SK-N-SH (cell line): ENCODE data around the gene SLC7A5. TPM values are rescaled to one million over a fixed set of nuclear protein-coding genes. Genes with fewer than 3 reads are reported as not detected.

Experiments used
- CTCF ChIA-PET: fragments of 300-600, 350-600 bp; formaldehyde crosslinking; extraction: SDS; loops from one replicate; lab custom pipeline; 2021; lab: Yijun Ruan, JAX
- POLR2A ChIA-PET: fragments of 350-600 bp; sonication (Branson Sonifier 250); formaldehyde crosslinking; extraction: SDS; loops from one replicate; lab custom pipeline; 2020; ENCODE audit warnings: antibody characterized with exemption, inconsistent platforms; lab: Yijun Ruan, JAX
- DNase-seq: peaks from one replicate; pipeline ENCODE4 v3.0.0; 2012
- H2AFZ ChIP-seq: fragments of 200-600 bp; sonication (generic); 2 replicates; pipeline ENCODE4 v1.8.1; 2016; ENCODE audit warnings: antibody characterized with exemption, mild to moderate bottlenecking, low read depth
- H3F3A ChIP-seq: fragments of 200-600 bp; sonication (generic); replicated peaks from 2 replicates; pipeline ENCODE3; 2016; ENCODE audit warnings: antibody characterized with exemption, mild to moderate bottlenecking; ENCODE audit not compliant: insufficient read depth
- H3K27ac ChIP-seq, 2 experiments: fragments of 200-500 bp in 1 of 2; fragments of 200-600 bp in 1 of 2; sonication (Bioruptor generic) in 1 of 2; sonication (generic), shearing (Covaris generic) in 1 of 2; 2 replicates each; pipeline versions ENCODE4 v1.5.1 to v1.6.1; 2014 to 2016; ENCODE audit warnings: low read depth in 2 of 2, inconsistent platforms in 1 of 2, low read length in 1 of 2, mild to moderate bottlenecking in 1 of 2, mixed read lengths in 1 of 2
- H3K27me3 ChIP-seq: fragments of 200-600 bp; sonication (generic), shearing (Covaris generic); 2 replicates; pipeline ENCODE4 v1.6.1; 2016; ENCODE audit warnings: mixed run types; ENCODE audit not compliant: insufficient read depth
- H3K36me3 ChIP-seq, 2 experiments: fragments of 200-500 bp in 1 of 2; fragments of 200-600 bp in 1 of 2; sonication (Bioruptor generic) in 1 of 2; sonication (generic) in 1 of 2; replicated peaks in 1 of 2; 2 replicates each; pipeline versions ENCODE3 to v1.5.1; 2014 to 2016; ENCODE audit warnings: low read length in 1 of 2, mild to moderate bottlenecking in 1 of 2; ENCODE audit not compliant: insufficient read depth in 2 of 2, control insufficient read depth in 1 of 2
- H3K4me1 ChIP-seq, 2 experiments: fragments of 200-500 bp in 1 of 2; fragments of 200-600 bp in 1 of 2; sonication (Bioruptor generic) in 1 of 2; sonication (generic), shearing (Covaris generic) in 1 of 2; 2 replicates each; pipeline versions ENCODE4 v1.5.1 to v1.6.1; 2014 to 2016; ENCODE audit warnings: low read depth in 1 of 2, low read length in 1 of 2, mixed run types in 1 of 2; ENCODE audit not compliant: insufficient read depth in 2 of 2, control insufficient read depth in 1 of 2
- H3K4me2 ChIP-seq: fragments of 200-600 bp; sonication (generic), shearing (Covaris generic); 2 replicates; pipeline ENCODE4 v1.6.1; 2017; ENCODE audit warnings: mixed run types
- H3K4me3 ChIP-seq, 2 experiments: fragments of 200-500 bp in 1 of 2; fragments of 200-600 bp in 1 of 2; sonication (Bioruptor generic) in 1 of 2; sonication (generic), shearing (Covaris generic) in 1 of 2; 2 replicates each; pipeline versions ENCODE4 v1.5.1 to v1.8.1; 2014 to 2016; ENCODE audit warnings: low read depth in 2 of 2, inconsistent platforms in 1 of 2, low read length in 1 of 2, mild to moderate bottlenecking in 1 of 2, mixed read lengths in 1 of 2, moderate library complexity in 1 of 2
- H3K79me2 ChIP-seq: fragments of 200-600 bp; sonication (generic); 2 replicates; pipeline ENCODE4 v1.8.1; 2017; ENCODE audit warnings: mild to moderate bottlenecking; ENCODE audit not compliant: insufficient read depth
- H3K9ac ChIP-seq: fragments of 200-600 bp; sonication (generic); 2 replicates; pipeline ENCODE4 v1.6.1; 2017; ENCODE audit warnings: mixed run types
- H3K9me2 ChIP-seq: fragments of 200-600 bp; sonication (generic); 2 replicates; pipeline ENCODE4 v1.6.1; 2017; ENCODE audit warnings: mixed run types
- H3K9me3 ChIP-seq: fragments of 200-600 bp; sonication (generic); 2 replicates; pipeline ENCODE4 v1.6.1; 2017; ENCODE audit warnings: mixed run types, mild to moderate bottlenecking, moderate library complexity
- H4K20me1 ChIP-seq: fragments of 200-600 bp; sonication (generic); 2 replicates; pipeline ENCODE4 v1.6.1; 2017; ENCODE audit warnings: mild to moderate bottlenecking, mixed run types; ENCODE audit not compliant: insufficient read depth
- CTCF ChIP-seq: fragments of 200-600 bp; sonication (generic); IDR thresholded peaks from 2 replicates; pipeline ENCODE4 v1.6.1; 2017; ENCODE audit warnings: antibody characterized with exemption, mild to moderate bottlenecking, moderate library complexity
- EZH2phosphoT487 ChIP-seq: fragments of 200-600 bp; sonication (generic); IDR thresholded peaks from 2 replicates; pipeline ENCODE4 v1.6.1; 2017; ENCODE audit warnings: low read depth, mixed run types, mild to moderate bottlenecking, antibody characterized with exemption, moderate library complexity, borderline replicate concordance
- FOSL2 ChIP-seq: IDR thresholded peaks from 2 replicates; pipeline ENCODE4 v1.4.0; 2012; ENCODE audit warnings: low read depth, mild to moderate bottlenecking, moderate library complexity, borderline replicate concordance
- FOXJ3 ChIP-seq: sonication (generic); formaldehyde crosslinking; IDR thresholded peaks from 2 replicates; pipeline ENCODE4 v1.5.1; 2020; ENCODE audit warnings: mild to moderate bottlenecking, missing genetic modification reagents
- FOXM1 ChIP-seq: IDR thresholded peaks from 2 replicates; pipeline ENCODE4 v1.4.0; 2012; ENCODE audit warnings: low read depth, mild to moderate bottlenecking
- GABPA ChIP-seq: IDR thresholded peaks from 2 replicates; pipeline ENCODE4 v1.4.0; 2012; ENCODE audit warnings: low read depth, mild to moderate bottlenecking
- GATA2 ChIP-seq: sonication (generic); formaldehyde crosslinking; IDR thresholded peaks from 2 replicates; pipeline ENCODE4 v1.5.0; 2020; ENCODE audit warnings: mild to moderate bottlenecking, missing genetic modification reagents
- MAX ChIP-seq: IDR thresholded peaks from 2 replicates; pipeline ENCODE4 v1.4.0; 2012; ENCODE audit warnings: low read depth
- MXI1 ChIP-seq: IDR thresholded peaks from 2 replicates; pipeline ENCODE4 v1.6.1; 2012; ENCODE audit warnings: mild to moderate bottlenecking, low read depth, low read length, improper control_type of control experiment
- NFIC ChIP-seq: IDR thresholded peaks from 2 replicates; pipeline ENCODE4 v1.4.0; 2012; ENCODE audit warnings: borderline replicate concordance
- PBX3 ChIP-seq: IDR thresholded peaks from 2 replicates; pipeline ENCODE4; 2012
- RAD21 ChIP-seq: IDR thresholded peaks from 2 replicates; pipeline ENCODE4 v1.6.1; 2012; ENCODE audit warnings: mild to moderate bottlenecking, low read length
- REST ChIP-seq: IDR thresholded peaks from 2 replicates; pipeline ENCODE4 v1.6.1; 2012; ENCODE audit warnings: mild to moderate bottlenecking, low read depth, low read length, moderate library complexity
- RXRA ChIP-seq: IDR thresholded peaks from 2 replicates; pipeline ENCODE4 v1.4.0; 2012; ENCODE audit warnings: low read depth, mild to moderate bottlenecking, borderline replicate concordance
- SMC3 ChIP-seq: IDR thresholded peaks from 2 replicates; pipeline ENCODE4 v1.6.1; 2012; ENCODE audit warnings: low read depth, low read length, improper control_type of control experiment
- TEAD4 ChIP-seq: IDR thresholded peaks from 2 replicates; pipeline ENCODE4 v1.4.0; 2012; ENCODE audit warnings: mild to moderate bottlenecking, borderline replicate concordance; ENCODE audit not compliant: insufficient read depth
- USF1 ChIP-seq: IDR thresholded peaks from 2 replicates; pipeline ENCODE4 v1.4.0; 2012; ENCODE audit warnings: low read depth, borderline replicate concordance
- WGBS: methylation state at CpG from one replicate; pipeline ENCODE4 v1.1.6; 2017; ENCODE audit warnings: low lambda C conversion rate; 5-methylcytosine and 5-hydroxymethylcytosine counted together
- polyA plus RNA-seq, 3 experiments: library from polyadenylated mRNA; depleted of rRNA; stranded (reverse); fragments of >200 nt; gene quantifications; 2 replicates each; pipeline ENCODE4 v1.2.3, GENCODE V29; 2012
- TF ChIP-seq, protein P1 (sequence below): IDR thresholded peaks from 2 replicates; pipeline ENCODE4 v1.4.0; 2012; ENCODE audit warnings: low read depth, borderline replicate concordance

SLC7A5 gene
- polyA plus RNA-seq, 1 of the 3 experiments (the other 2 are of a cell fraction), result 15.1 TPM

DNA sequence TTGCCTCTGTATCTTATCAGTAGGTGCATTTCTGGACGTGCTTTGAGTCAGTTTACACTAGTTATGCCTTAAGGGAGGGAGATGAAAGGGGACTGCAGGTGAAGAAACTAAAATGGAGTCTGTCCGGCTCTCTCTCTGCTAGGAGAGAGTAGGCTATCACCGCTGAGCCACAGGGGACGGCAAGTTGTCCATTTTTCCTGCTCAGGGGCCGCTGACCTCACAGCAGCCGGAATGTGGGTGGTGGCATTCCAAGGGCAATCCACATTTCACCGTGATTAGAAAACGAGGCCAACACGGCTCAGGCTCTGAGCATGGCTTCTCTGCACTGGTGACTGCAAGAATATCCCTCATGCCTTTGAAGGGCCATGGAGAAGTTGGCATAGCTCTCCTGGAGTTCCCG lies 84.5 kb downstream of the SLC7A5 start (continued):
- no peak for TF ChIP-seq MAX
- no peak for TF ChIP-seq CTCF
- TF ChIP-seq GABPA, result no peak

- no peaks in the 10 kb centered on the region for H3K9me3 ChIP-seq
- no peaks in the 10 kb centered on the region for H3K9me2 ChIP-seq
- no peak for DNase-seq
- H3K4me3 ChIP-seq, result no peak overlapping the region
- no peak overlapping the region for H3K9ac ChIP-seq
- POLR2A ChIA-PET, result interaction anchor here (1.5 kb wide), 1 partner anchor 90 kb away, joined by 4 read pairs; no protein-coding TSS in a partner anchor
- CTCF ChIA-PET, result interaction anchor here (3.7 to 8.5 kb wide), 4 partner anchors 13 to 126 kb away, joined by 35 to 281 read pairs (median 52); partner anchors contain the start of gene SLC7A5
- no peaks in the 10 kb centered on the region for H3K27me3 ChIP-seq
- no peak overlapping the region for H3K27ac ChIP-seq
- H3K4me1 ChIP-seq, result peaks cover 16 to 22% of the 10 kb centered on the region in 2 experiments; a peak in 2 of 4 replicates
- H3K79me2 ChIP-seq, result no peaks in the 10 kb centered on the region
- no peak overlapping the region for H2AFZ ChIP-seq
- peaks cover 4% of the 10 kb centered on the region for H3F3A ChIP-seq
- no peaks in the 10 kb centered on the region for H4K20me1 ChIP-seq
- no peaks in the 10 kb centered on the region for H3K36me3 ChIP-seq
- no peak overlapping the region for H3K4me2 ChIP-seq
- 95% methylated on average over 4 of the region's 4 CpGs for WGBS
- no peak for TF ChIP-seq MAX
- TF ChIP-seq SMC3, result no peak
- no peak for TF ChIP-seq FOXJ3 (CRISPR knock-in tag)
- no peak for TF ChIP-seq FOXM1
- TF ChIP-seq REST, result no peak
- no peak for TF ChIP-seq CTCF
- TF ChIP-seq USF1, result no peak
- no peak for TF ChIP-seq TEAD4
- no peak for TF ChIP-seq MXI1
- TF ChIP-seq EZH2phosphoT487, result no peak
- TF ChIP-seq RAD21, result no peak
- TF ChIP-seq FOSL2, result no peak
- no peak for TF ChIP-seq RXRA
- no peak for TF ChIP-seq GABPA
- no peak for TF ChIP-seq PBX3
- TF ChIP-seq, protein P1, sequence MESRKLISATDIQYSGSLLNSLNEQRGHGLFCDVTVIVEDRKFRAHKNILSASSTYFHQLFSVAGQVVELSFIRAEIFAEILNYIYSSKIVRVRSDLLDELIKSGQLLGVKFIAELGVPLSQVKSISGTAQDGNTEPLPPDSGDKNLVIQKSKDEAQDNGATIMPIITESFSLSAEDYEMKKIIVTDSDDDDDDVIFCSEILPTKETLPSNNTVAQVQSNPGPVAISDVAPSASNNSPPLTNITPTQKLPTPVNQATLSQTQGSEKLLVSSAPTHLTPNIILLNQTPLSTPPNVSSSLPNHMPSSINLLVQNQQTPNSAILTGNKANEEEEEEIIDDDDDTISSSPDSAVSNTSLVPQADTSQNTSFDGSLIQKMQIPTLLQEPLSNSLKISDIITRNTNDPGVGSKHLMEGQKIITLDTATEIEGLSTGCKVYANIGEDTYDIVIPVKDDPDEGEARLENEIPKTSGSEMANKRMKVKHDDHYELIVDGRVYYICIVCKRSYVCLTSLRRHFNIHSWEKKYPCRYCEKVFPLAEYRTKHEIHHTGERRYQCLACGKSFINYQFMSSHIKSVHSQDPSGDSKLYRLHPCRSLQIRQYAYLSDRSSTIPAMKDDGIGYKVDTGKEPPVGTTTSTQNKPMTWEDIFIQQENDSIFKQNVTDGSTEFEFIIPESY, result no peak
- no peak for TF ChIP-seq NFIC
- no peak for TF ChIP-seq GATA2 (CRISPR knock-in tag)
Measured at GRCh38 chr16:87782033-87782432, 87.3 kb downstream of the SLC7A5 start.
